ENCODE results near the gene KDM1A. TPM values are rescaled to one million over a fixed set of nuclear protein-coding genes. Genes with fewer than 3 reads are reported as not detected.

Gene KDM1A
- polyA plus RNA-seq, 6 donors from 2014 or later: 33.9 to 45.8 (median 41.3) TPM

DNA sequence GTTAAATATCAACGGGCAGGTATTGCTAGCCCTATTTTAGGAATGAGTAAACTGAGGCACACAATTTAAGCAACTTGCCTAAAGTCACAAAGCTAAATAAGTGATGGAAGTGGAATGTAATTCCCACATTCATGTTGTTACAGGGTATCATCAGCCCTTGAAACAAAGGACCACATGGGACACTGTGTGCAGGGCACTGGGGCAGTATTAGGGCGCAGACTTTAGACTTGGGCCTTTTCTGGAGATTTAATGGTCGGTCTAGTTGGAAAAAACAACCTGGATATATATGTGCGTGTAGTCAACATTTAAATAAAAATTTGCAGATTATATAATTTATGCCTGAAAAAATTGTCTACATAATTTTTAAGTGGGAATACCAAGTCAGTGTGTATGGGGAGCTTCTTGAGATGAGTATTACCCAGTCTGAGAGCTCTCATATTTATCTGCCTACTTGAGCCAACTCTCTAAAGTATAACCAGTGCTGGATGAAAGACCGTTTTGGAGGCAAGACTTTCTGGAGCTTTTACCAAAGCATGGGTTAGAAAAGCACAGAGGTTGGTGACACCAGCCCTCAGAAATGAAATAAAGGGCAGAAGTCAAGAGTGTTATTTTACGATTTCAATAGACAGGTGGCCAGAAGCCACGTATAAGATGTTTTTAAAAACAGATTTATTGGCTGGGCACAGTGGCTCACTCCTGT lies 1.6 kb downstream of the KDM1A start:
- Mint-ChIP-seq H3K4me3 (peak overlapping the region; percentile 82 to 98 (median 96)), H3K36me3 (peaks cover 0 to 5% of the 10 kb centered on the region in 2 donors), H3K9me3 (peaks cover 0 to 10% (median 7%) of the 10 kb centered on the region in 7 donors)

GRCh38 chr1:23021834-23022233 lies 2.6 kb downstream of the KDM1A start:
- ATAC-seq (ENCODE audit: low read depth in 2 of 2) (no peak), DNase-seq (no peak)
- Mint-ChIP-seq H3K27me3 (no peaks in the 10 kb centered on the region), H3K4me3 (peak overlapping the region in 5 of 8 donors; percentile 20 to 97 (median 39)), H3K27ac (no peak overlapping the region), H3K4me1 (peaks cover 44 to 60% (median 60%) of the 10 kb centered on the region in 3 donors), H3K9me3 (peaks cover 0 to 10% (median 7%) of the 10 kb centered on the region in 7 donors), H3K36me3 (peaks cover 0 to 5% of the 10 kb centered on the region in 2 donors)

More for the DNA sequence above, 1.6 kb downstream of the KDM1A start:
- no peak for DNase-seq
- H3K27ac Mint-ChIP-seq: peak overlapping the region in 3 of 6 donors; percentile 70 to 86 (median 85)
- peaks cover 39 to 60% (median 54%) of the 10 kb centered on the region in 3 donors for H3K4me1 Mint-ChIP-seq
- no peak for ATAC-seq (ENCODE audit: low read depth in 2 of 2)
- no peaks in the 10 kb centered on the region for H3K27me3 Mint-ChIP-seq

- Mint-ChIP-seq H3K4me1 (peaks cover 43 to 64% (median 56%) of the 10 kb centered on the region in 3 donors), H3K27me3 (no peaks in the 10 kb centered on the region), H3K27ac (peak overlapping the region in 2 of 6 donors; percentile 1 to 43), H3K4me3 (peak overlapping the region in 2 of 8 donors; percentile 16 to 69), H3K36me3 (peaks cover 0 to 5% of the 10 kb centered on the region in 2 donors), H3K9me3 (peaks cover 0 to 10% (median 7%) of the 10 kb centered on the region in 7 donors)
- ATAC-seq (ENCODE audit: low read depth in 2 of 2) (no peak), DNase-seq (no peak)
Observed at GRCh38 chr1:23023174-23023845, 4.0 kb downstream of the KDM1A start.

DNA sequence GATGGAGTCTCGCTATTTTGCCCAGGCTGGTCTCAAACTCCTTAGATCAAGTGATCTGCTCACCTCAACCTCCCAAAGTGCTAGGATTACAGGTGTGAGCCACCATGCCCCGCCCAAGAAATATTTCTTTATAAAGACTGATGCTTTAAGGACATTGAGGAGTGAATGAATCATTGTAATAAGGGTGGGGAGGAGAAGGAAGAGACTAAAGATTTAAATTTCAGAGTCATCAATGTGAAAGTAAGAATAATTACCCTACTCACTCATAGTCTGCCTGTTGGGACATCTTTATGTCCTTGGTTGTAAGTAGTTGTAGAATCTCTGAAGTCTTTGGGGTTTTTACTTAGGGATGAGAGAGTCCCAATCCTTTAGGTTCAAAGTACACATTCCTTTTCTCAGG lies 7.3 kb downstream of the KDM1A start:
- Mint-ChIP-seq H3K27me3 (no peaks in the 10 kb centered on the region), H3K4me3 (no peak overlapping the region), H3K9me3 (peaks cover 0 to 10% (median 7%) of the 10 kb centered on the region in 7 donors), H3K36me3 (peaks cover 0 to 5% of the 10 kb centered on the region in 2 donors), H3K27ac (peak overlapping the region in 2 of 6 donors; percentile 15 to 49), H3K4me1 (peaks cover 46 to 53% (median 47%) of the 10 kb centered on the region in 3 donors)
- no peak for ATAC-seq (ENCODE audit: low read depth in 2 of 2)
- DNase-seq: no peak

- Mint-ChIP-seq H3K9me3 (peaks cover 0 to 9% (median 7%) of the 10 kb centered on the region in 7 donors), H3K27me3 (no peaks in the 10 kb centered on the region), H3K36me3 (peaks cover 0 to 5% of the 10 kb centered on the region in 2 donors), H3K27ac (peak overlapping the region in 1 of 6 donors; percentile 39), H3K4me1 (peaks cover 47 to 54% (median 47%) of the 10 kb centered on the region in 3 donors), H3K4me3 (no peak overlapping the region)
- ATAC-seq (ENCODE audit: low read depth in 2 of 2) (no peak), DNase-seq (no peak)
Observed at GRCh38 chr1:23027352-23027907, 8.2 kb downstream of the KDM1A start.

DNA sequence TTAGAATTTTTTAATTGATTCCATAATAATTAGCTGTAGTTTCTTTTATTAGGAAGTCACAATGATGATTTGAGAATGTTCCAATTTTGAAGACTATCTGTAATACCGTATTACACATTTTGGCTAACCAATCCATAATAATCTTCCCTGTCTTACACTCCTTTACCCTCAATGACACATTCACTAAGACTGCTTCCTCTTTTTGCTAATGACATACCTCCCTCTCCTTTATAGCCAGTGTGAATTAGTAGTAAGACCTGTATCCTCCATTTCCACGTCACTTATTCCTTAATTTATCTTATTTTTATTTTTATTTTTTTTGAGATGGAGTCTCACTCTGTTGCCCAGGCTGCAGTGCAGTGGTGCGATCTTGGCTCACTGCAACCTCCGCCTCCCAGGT lies 10.1 kb downstream of the KDM1A start:
- Mint-ChIP-seq H3K27ac (no peak overlapping the region), H3K4me1 (peaks cover 38 to 47% (median 41%) of the 10 kb centered on the region in 3 donors), H3K9me3 (no peaks in the 10 kb centered on the region), H3K36me3 (no peaks in the 10 kb centered on the region), H3K27me3 (no peaks in the 10 kb centered on the region), H3K4me3 (no peak overlapping the region)
- peak; percentile 61 to 62 for ATAC-seq (ENCODE audit: low read depth in 2 of 2)
- no peak for DNase-seq

DNA sequence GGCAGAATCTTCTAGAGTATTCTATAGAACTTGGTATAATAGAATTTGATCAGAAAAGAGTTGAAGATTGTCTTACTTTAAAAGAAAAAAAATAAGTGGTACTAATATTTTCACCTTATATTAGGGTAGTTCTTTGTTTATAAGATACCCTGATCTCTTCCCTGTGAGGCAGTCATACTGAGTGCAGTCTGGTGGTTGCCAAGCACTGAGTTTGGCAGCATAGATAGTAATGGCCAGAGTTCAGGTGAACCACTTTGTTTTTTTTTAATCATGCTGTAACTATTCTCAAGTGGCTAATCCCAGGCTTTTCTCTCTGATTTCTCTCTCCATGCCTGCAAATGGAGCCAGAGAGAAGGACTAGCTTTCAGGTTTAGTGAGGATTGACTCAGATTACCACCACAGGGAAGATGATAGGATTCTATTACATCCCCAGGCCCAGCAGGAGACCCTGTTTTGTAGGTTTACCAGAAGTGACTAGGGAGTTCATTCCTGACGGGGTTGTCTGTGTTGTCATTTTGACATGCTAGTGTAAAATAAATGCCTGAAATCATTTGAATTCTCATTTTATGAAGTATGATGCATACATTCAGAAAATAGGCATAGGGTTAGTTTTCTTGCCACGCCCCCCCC lies 16.7 kb downstream of the KDM1A start:
- Mint-ChIP-seq H3K27ac (no peak overlapping the region), H3K9me3 (no peaks in the 10 kb centered on the region)

GRCh38 chr1:23037081-23037740 lies 17.9 kb downstream of the KDM1A start:
- H3K27ac Mint-ChIP-seq: no peak overlapping the region
- ATAC-seq (ENCODE audit: low read depth in 2 of 2) (no peak), DNase-seq (no peak)
- peaks cover 12 to 24% (median 22%) of the 10 kb centered on the region in 3 donors for H3K4me1 Mint-ChIP-seq
- no peaks in the 10 kb centered on the region for H3K27me3 Mint-ChIP-seq
- H3K36me3 Mint-ChIP-seq: peaks cover 0 to 8% of the 10 kb centered on the region in 2 donors
- no peak overlapping the region for H3K4me3 Mint-ChIP-seq
- no peaks in the 10 kb centered on the region for H3K9me3 Mint-ChIP-seq

More for the DNA sequence above, 16.7 kb downstream of the KDM1A start:
- Mint-ChIP-seq H3K27me3 (no peaks in the 10 kb centered on the region), H3K36me3 (peaks cover 0 to 8% of the 10 kb centered on the region in 2 donors), H3K4me1 (peaks cover 20 to 31% (median 27%) of the 10 kb centered on the region in 3 donors), H3K4me3 (no peak overlapping the region)
- DNase-seq (no peak), ATAC-seq (ENCODE audit: low read depth in 2 of 2) (no peak)

- Mint-ChIP-seq H3K36me3 (peaks cover 0 to 8% of the 10 kb centered on the region in 2 donors), H3K27ac (peak overlapping the region in 1 of 6 donors; percentile 30), H3K27me3 (no peaks in the 10 kb centered on the region), H3K4me3 (no peak overlapping the region), H3K4me1 (peaks cover 6 to 18% (median 14%) of the 10 kb centered on the region in 3 donors), H3K9me3 (no peaks in the 10 kb centered on the region)
- ATAC-seq (ENCODE audit: low read depth in 2 of 2) (no peak), DNase-seq (no peak)
Observed at GRCh38 chr1:23039308-23039826, 20.1 kb downstream of the KDM1A start.

GRCh38 chr1:23040509-23040908 lies 21.2 kb downstream of the KDM1A start:
- no peaks in the 10 kb centered on the region for H3K27me3 Mint-ChIP-seq
- ATAC-seq (ENCODE audit: low read depth in 2 of 2): no peak
- peaks cover 0 to 8% of the 10 kb centered on the region in 2 donors for H3K36me3 Mint-ChIP-seq
- no peak overlapping the region for H3K4me3 Mint-ChIP-seq
- H3K27ac Mint-ChIP-seq: peak overlapping the region in 1 of 6 donors; percentile 24
- no peaks in the 10 kb centered on the region for H3K9me3 Mint-ChIP-seq
- no peak for DNase-seq
- peaks cover 0 to 18% (median 14%) of the 10 kb centered on the region in 3 donors for H3K4me1 Mint-ChIP-seq

DNA sequence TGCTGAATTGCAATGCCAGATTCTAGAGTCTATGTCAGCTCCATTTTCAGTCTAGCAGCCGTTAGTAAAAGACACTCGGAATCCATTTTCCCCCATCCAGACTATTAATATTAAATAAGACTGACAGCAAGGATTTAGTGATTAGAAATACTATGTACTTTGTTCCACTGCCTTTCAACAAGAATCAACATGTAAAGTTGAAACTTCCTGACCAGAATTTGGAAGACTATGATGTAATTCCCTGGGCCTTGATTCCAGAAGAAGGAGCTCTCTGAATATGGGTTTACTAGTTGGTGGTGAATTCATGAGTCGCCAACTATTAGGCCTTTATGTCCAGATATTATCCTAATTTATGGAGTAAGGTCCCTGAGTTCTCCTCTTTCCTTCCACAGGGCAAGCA lies 24.8 kb downstream of the KDM1A start:
- DNase-seq (no peak), ATAC-seq (ENCODE audit: low read depth in 2 of 2) (no peak)
- Mint-ChIP-seq H3K4me3 (no peak overlapping the region), H3K27me3 (no peaks in the 10 kb centered on the region), H3K36me3 (peaks cover 0 to 7% of the 10 kb centered on the region in 2 donors), H3K9me3 (no peaks in the 10 kb centered on the region), H3K27ac (no peak overlapping the region), H3K4me1 (peaks cover 0 to 10% (median 9%) of the 10 kb centered on the region in 3 donors)

DNA sequence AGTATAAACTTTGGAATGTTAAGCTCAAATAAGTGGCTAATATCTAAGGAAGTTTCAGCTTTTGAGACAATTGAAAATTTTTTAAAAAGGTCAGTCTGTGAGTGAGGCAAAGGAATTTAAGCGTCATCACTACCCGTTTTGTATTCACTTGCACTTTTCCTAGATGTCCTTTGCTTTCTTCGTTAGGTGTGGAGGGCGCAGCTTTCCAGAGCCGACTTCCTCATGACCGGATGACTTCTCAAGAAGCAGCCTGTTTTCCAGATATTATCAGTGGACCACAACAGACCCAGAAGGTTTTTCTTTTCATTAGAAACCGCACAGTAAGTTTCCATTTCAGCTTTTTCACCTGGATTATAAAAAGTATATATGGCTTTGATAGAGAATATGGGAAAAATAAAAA lies 30.9 kb downstream of the KDM1A start:
- Mint-ChIP-seq H3K36me3 (peaks cover 0 to 19% of the 10 kb centered on the region in 2 donors), H3K27me3 (no peaks in the 10 kb centered on the region), H3K27ac (no peak overlapping the region), H3K4me1 (no peaks in the 10 kb centered on the region), H3K9me3 (no peaks in the 10 kb centered on the region), H3K4me3 (no peak overlapping the region)
- DNase-seq (no peak), ATAC-seq (ENCODE audit: low read depth in 2 of 2) (no peak)
